GM10248 (cell line): Measurements from ENCODE around the gene CXCL14.

ENCODE experiments used
- CTCF ChIA-PET: fragments of 300-600 bp; sonication (Branson Sonifier 250); formaldehyde crosslinking; extraction: SDS; loops from one replicate; lab custom pipeline; 2021; ENCODE audit warnings: antibody characterized with exemption; lab: Yijun Ruan, JAX
- POLR2A ChIA-PET: fragments of 350-650 bp; sonication (Branson Sonifier 250); formaldehyde crosslinking; extraction: SDS; loops from one replicate; lab custom pipeline; 2020; ENCODE audit warnings: antibody characterized with exemption; lab: Yijun Ruan, JAX
- DNase-seq: peaks from one replicate; pipeline ENCODE4 v3.0.0; 2012; ENCODE audit errors: extremely low spot score
- TF ChIP-seq, protein P1 (sequence below): IDR thresholded peaks from 2 replicates; pipeline ENCODE4 v1.5.1; 2012; ENCODE audit warnings: mild to moderate bottlenecking, low read depth; ENCODE audit errors: extremely low read depth, missing control alignments, control extremely low read depth

CXCL14 gene

DNA sequence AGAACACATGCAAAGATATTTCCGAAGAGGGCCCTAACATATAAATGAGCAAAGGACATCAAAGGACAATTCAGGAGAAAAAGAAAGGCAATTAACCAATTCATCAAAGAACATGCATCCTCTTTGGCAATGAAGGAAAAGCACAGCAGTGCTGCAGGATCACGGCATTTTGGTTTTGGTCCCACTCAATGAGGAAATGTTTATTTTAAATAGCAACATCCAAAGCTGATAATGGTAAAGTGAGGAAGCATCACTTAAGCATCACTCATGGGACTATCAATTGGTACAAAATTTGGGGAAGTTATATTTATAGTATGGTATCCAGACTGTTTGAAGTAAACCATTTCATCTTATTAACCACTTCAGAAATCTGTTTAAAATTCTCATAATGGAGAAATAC is 5.5 kb upstream of the CXCL14 start:
- CTCF ChIA-PET, result interaction anchor here (1.4 to 1.8 kb wide), 2 partner anchors 16 to 19 kb away, joined by 3 to 12 read pairs; no protein-coding TSS in a partner anchor

GRCh38 chr5:135582099-135582781 is 3.4 kb upstream of the CXCL14 start:
- no peak for DNase-seq
- TF ChIP-seq, protein P1, sequence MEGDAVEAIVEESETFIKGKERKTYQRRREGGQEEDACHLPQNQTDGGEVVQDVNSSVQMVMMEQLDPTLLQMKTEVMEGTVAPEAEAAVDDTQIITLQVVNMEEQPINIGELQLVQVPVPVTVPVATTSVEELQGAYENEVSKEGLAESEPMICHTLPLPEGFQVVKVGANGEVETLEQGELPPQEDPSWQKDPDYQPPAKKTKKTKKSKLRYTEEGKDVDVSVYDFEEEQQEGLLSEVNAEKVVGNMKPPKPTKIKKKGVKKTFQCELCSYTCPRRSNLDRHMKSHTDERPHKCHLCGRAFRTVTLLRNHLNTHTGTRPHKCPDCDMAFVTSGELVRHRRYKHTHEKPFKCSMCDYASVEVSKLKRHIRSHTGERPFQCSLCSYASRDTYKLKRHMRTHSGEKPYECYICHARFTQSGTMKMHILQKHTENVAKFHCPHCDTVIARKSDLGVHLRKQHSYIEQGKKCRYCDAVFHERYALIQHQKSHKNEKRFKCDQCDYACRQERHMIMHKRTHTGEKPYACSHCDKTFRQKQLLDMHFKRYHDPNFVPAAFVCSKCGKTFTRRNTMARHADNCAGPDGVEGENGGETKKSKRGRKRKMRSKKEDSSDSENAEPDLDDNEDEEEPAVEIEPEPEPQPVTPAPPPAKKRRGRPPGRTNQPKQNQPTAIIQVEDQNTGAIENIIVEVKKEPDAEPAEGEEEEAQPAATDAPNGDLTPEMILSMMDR, result no peak
- CTCF ChIA-PET, result interaction anchor here (1.0 to 4.9 kb wide), 2 partner anchors 16 to 32 kb away, joined by 3 to 31 read pairs; no protein-coding TSS in a partner anchor
- POLR2A ChIA-PET, result no interaction called here

More for the DNA sequence above, 5.5 kb upstream of the CXCL14 start:
- POLR2A ChIA-PET, result no interaction called here
- TF ChIP-seq, protein P1, result no peak
- no peak for DNase-seq

DNA sequence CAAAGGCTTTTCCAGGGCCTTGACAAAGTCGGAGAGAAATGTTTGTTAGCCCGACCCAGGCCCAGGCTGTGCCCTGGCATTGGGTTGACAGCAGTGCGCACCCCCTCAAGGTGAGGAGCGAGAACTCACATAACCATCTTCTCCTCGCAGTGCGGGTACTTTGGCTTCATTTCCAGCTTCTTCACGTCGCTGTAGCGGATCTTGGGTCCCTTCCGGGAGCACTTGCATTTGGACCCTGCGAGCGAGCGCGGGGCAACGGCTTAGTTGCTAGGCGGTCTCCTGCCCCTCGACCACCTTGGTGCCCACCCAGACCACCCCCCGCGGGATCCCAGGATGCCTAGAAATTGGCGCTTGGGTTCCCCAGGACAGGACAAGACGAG is 496 bp downstream of the CXCL14 start:
- ChIA-PET CTCF (interaction anchor here (0.8 to 4.9 kb wide), 4 partner anchors 12 to 121 kb away, joined by 3 to 31 read pairs (median 4); no protein-coding TSS in a partner anchor), POLR2A (no interaction called here)
- TF ChIP-seq, protein P1, result no peak
- DNase-seq, result no peak

GRCh38 chr5:135577421-135577820 is 1.4 kb downstream of the CXCL14 start:
- ChIA-PET CTCF (interaction anchor here (1.4 to 1.9 kb wide), 3 partner anchors 11 to 112 kb away, joined by 4 to 12 read pairs (median 4); no protein-coding TSS in a partner anchor), POLR2A (no interaction called here)
- TF ChIP-seq, protein P1, result no peak
- no peak for DNase-seq

DNA sequence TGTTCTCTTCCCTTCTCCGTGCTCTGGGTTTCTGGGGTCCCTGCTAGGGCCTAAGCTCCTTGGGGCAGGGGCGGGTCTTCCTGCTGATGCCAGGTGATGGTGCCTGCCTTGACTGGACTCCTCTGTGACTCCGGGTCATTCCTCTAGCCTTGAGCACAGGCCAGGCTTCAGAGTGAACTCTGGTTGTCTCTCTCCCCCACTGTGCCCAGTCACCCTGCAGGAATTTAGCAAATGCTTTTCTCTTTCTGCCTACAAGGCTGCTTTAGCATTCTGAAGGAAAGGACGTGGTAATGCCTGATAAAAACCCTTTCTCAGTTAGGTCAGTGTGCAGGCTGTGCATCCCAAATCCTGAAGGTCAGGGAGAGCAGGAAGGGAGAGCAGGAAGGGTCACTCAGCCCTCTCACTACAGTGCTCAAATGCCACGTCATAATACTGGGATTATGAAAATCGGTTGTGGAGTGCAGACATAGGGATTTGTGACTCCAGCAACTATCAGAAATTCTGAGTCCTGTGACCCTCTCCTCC is 2.7 kb downstream of the CXCL14 start:
- ChIA-PET CTCF (interaction anchor here (0.8 to 1.9 kb wide), 5 partner anchors 10 to 110 kb away, joined by 3 to 13 read pairs (median 4); no protein-coding TSS in a partner anchor), POLR2A (no interaction called here)
- no peak for DNase-seq
- TF ChIP-seq, protein P1, result no peak

DNA sequence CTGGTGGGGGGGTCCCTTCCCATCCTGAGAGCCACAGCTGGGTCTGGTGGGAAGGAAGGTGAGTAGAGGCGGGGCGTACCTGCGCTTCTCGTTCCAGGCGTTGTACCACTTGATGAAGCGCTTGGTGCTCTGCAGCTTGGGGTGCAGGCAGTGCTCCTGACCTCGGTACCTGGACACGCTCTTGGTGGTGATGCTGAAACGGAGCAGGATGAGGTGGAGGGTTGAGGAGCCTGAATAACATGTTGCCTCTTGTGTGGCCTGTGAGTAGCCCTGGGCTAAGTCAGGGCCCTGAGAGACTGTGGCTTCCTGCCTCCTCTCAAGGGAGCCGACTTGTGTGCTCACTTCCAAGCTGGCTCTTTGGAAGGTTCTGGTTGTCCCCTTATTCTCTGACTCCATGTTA is 4.3 kb downstream of the CXCL14 start:
- TF ChIP-seq, protein P1, result no peak
- no peak for DNase-seq
- CTCF ChIA-PET, result interaction anchor here (0.8 to 3.1 kb wide), 3 partner anchors 8 to 23 kb away, joined by 3 to 14 read pairs (median 13); no protein-coding TSS in a partner anchor
- POLR2A ChIA-PET, result no interaction called here
